ENCODE results near the gene HELZ2. TPM values are rescaled to one million over a fixed set of nuclear protein-coding genes. Genes with fewer than 3 reads are reported as not detected.
A peak's percentile ranks its signal among the peaks of the same experiment; 100 is the strongest.

Gene HELZ2
- total and polyA plus RNA-seq, 2 of the 4 experiments (the other 2 are of a cell fraction): 4.7 to 10.6 TPM

GRCh38 chr20:63536997-63537524, 37.0 kb downstream of the HELZ2 start, which contains the start of gene PTK6 (continued):
- TF ChIP-seq MXI1 (IDR thresholded peaks at IDR 0.05; ENCODE audit: borderline replicate concordance, low read depth, low read length): no peak

GRCh38 chr20:63536241-63536977, 37.6 kb downstream of the HELZ2 start:
- Histone ChIP-seq H2BK20ac (ENCODE audit: low read depth, low read length) (no peak overlapping the region), H3K9me1 (ENCODE audit: insufficient read depth, low read length) (no peaks in the 10 kb centered on the region), H4K20me1 (ENCODE audit: insufficient read depth, low read length) (no peaks in the 10 kb centered on the region), H3K36me3 (ENCODE audit: control insufficient read depth, insufficient read depth, low read length) (no peaks in the 10 kb centered on the region), H2BK5ac (ENCODE audit: low read depth, low read length, poor library complexity, severe bottlenecking) (no peak overlapping the region), H3K4ac (ENCODE audit: low read depth, low read length) (no peak overlapping the region), H2BK120ac (ENCODE audit: low read depth, low read length) (no peak overlapping the region), H3K4me3 (ENCODE audit: insufficient read depth, low read depth, low read length) (no peak overlapping the region), H2BK15ac (ENCODE audit: low read depth, low read length) (no peak overlapping the region), H2AK5ac (ENCODE audit: low read depth, low read length) (no peak overlapping the region; the same call in 1 of the 2 replicates), H4K91ac (ENCODE audit: insufficient read depth, low read depth, low read length) (no peak overlapping the region), H3K4me1 (ENCODE audit: control insufficient read depth, insufficient read depth, low read length) (peaks cover 3% of the 10 kb centered on the region; the same call in 1 of the 2 replicates), H3K56ac (ENCODE audit: extremely low read depth, insufficient read depth, low read length) (no peak overlapping the region), H3K4me2 (ENCODE audit: low read depth, low read length) (no peak overlapping the region), H4K5ac (ENCODE audit: low read depth, low read length) (no peak overlapping the region), H2AFZ (replicated peaks; ENCODE audit: low read length, poor library complexity) (peak overlapping the region; percentile 32), H3K27me3 (ENCODE audit: control insufficient read depth, insufficient read depth, low read length) (peaks cover 4% of the 10 kb centered on the region; the same call in 1 of the 2 replicates), H3K23ac (ENCODE audit: low read depth, low read length) (no peak overlapping the region), H3K27ac (ENCODE audit: insufficient read depth, low read length) (no peak overlapping the region), H3K79me1 (ENCODE audit: low read depth in 1 of 2, low read length in 2 of 2) (no peaks in the 10 kb centered on the region), H3K9me3 (ENCODE audit: control insufficient read depth, insufficient read depth, low read length) (no peaks in the 10 kb centered on the region), H2AK9ac (replicated peaks; ENCODE audit: low read depth, low read length, poor library complexity) (peak overlapping the region; percentile 0), H3K18ac (ENCODE audit: low read depth, low read length) (no peak overlapping the region), H4K8ac (ENCODE audit: low read depth in 2 of 2, low read length in 2 of 2) (no peak overlapping the region), H3K9ac (ENCODE audit: low read depth, low read length) (no peak overlapping the region), H3K14ac (replicated peaks; ENCODE audit: low read depth, low read length) (no peak overlapping the region)
- 74% methylated on average over 13 of the region's 35 CpGs; no CpG with 5 or more reads in 1 of the 2 experiments for WGBS, 2 experiments (ENCODE audit: extremely low coverage in 2 of 2, insufficient read length in 1 of 2)
- dilution Hi-C loops (cut with HindIII; ENCODE audit: low sequenced_read_pairs, unreplicated experiment) (no loop called here), intact Hi-C loops (cut with micrococcal nuclease) (loop anchor here (5.0 to 10.0 kb wide), 3 partner anchors 118 to 521 kb away; partner anchors contain the start of genes RTEL1, STMN3 and UCKL1), in situ Hi-C loops (cut with MboI; ENCODE audit: low sequenced_read_pairs) (loop anchor here (10.0 kb wide), 2 partner anchors 328 to 438 kb away; partner anchors contain the start of genes ABHD16B, SAMD10 and TPD52L2)
- POLR2A ChIA-PET (ENCODE audit: unreplicated experiment): no interaction called here
- DNase-seq (peak; percentile 29), ATAC-seq (ENCODE audit: low read depth) (no peak)
- CTCF ChIA-PET: no interaction called here
- BruUV-seq (replicated peaks): no TSS peak
- TF ChIP-seq MAZ (IDR thresholded peaks at IDR 0.05; ENCODE audit: borderline replicate concordance, low read depth, low read length): no peak
- TF ChIP-seq USF2 (IDR thresholded peaks at IDR 0.05; ENCODE audit: low read depth, low read length): no peak
- TF ChIP-seq CTCF (conservative IDR thresholded peaks at IDR 0.05; ENCODE audit: low read depth, low read length): no peak
- no peak for TF ChIP-seq SMC3 (IDR thresholded peaks at IDR 0.05; ENCODE audit: low read depth, low read length)
- no peak for TF ChIP-seq BHLHE40 (IDR thresholded peaks at IDR 0.05; ENCODE audit: low read depth, low read length)
- no peak for TF ChIP-seq RAD21 (IDR thresholded peaks at IDR 0.05; ENCODE audit: low read length)
